ENCODE data around the gene GABBR2.
"Not testable (repeated sequence)": the region's sequence is repeated elsewhere in the genome, so short reads cannot be mapped to it uniquely, and the experiment has no call there.

GABBR2 gene

GRCh38 chr9:98504298-98505282 is 204.1 kb downstream of the GABBR2 start:
- no peak for FAIRE-seq

- no peak for FAIRE-seq
Measured at GRCh38 chr9:98503867-98504266, 204.9 kb downstream of the GABBR2 start.

GRCh38 chr9:98502976-98503325 is 205.8 kb downstream of the GABBR2 start:
- no peak for FAIRE-seq

GRCh38 chr9:98502311-98502975 is 206.3 kb downstream of the GABBR2 start:
- no peak for FAIRE-seq

- no peak for FAIRE-seq
Measured at GRCh38 chr9:98501819-98502218, 206.9 kb downstream of the GABBR2 start.

- not testable (repeated sequence) for FAIRE-seq
Measured at GRCh38 chr9:98501259-98501658, 207.5 kb downstream of the GABBR2 start.

- no peak for FAIRE-seq
Measured at GRCh38 chr9:98500337-98500919, 208.3 kb downstream of the GABBR2 start.

GRCh38 chr9:98495530-98495929 is 213.2 kb downstream of the GABBR2 start:
- FAIRE-seq, result no peak

GRCh38 chr9:98494852-98495251 is 213.9 kb downstream of the GABBR2 start:
- no peak for FAIRE-seq

GRCh38 chr9:98491828-98492227 is 216.9 kb downstream of the GABBR2 start:
- FAIRE-seq, result no peak

GRCh38 chr9:98491231-98491651 is 217.5 kb downstream of the GABBR2 start:
- FAIRE-seq, result no peak

- FAIRE-seq, result no peak
Measured at GRCh38 chr9:98488571-98489312, 220.0 kb downstream of the GABBR2 start.

- no peak for FAIRE-seq
Measured at GRCh38 chr9:98485706-98486105, 223.0 kb downstream of the GABBR2 start.

GRCh38 chr9:98484162-98484561 is 224.6 kb downstream of the GABBR2 start:
- no peak for FAIRE-seq

- no peak for FAIRE-seq
Measured at GRCh38 chr9:98482226-98482625, 226.5 kb downstream of the GABBR2 start.

GRCh38 chr9:98481676-98482075 is 227.1 kb downstream of the GABBR2 start:
- FAIRE-seq, result no peak

GRCh38 chr9:98479967-98480847 is 228.5 kb downstream of the GABBR2 start:
- no peak for FAIRE-seq

GRCh38 chr9:98479449-98479848 is 229.3 kb downstream of the GABBR2 start:
- no peak for FAIRE-seq

GRCh38 chr9:98477884-98478283 is 230.9 kb downstream of the GABBR2 start:
- FAIRE-seq, result no peak

GRCh38 chr9:98472216-98472615 is 236.5 kb downstream of the GABBR2 start:
- FAIRE-seq, result no peak

GRCh38 chr9:98471185-98471584 is 237.6 kb downstream of the GABBR2 start:
- FAIRE-seq, result no peak
